ENCODE measurements around the gene QRICH2. TPM values are rescaled to one million over a fixed set of nuclear protein-coding genes. Genes with fewer than 3 reads are reported as not detected.
A peak's percentile ranks its signal among the peaks of the same experiment; 100 is the strongest.

QRICH2 gene
- total and polyA plus RNA-seq, 10 of the 15 experiments (the other 5 are each of a cell fraction or from before 2014, with no cell fraction given), result 0.04 to 0.72 (median 0.25) TPM

GRCh38 chr17:76252040-76252954, 55.8 kb downstream of the QRICH2 start (continued):
- TF ChIP-seq ZBTB33 (IDR thresholded peaks at IDR 0.05), result no peak
- TF ChIP-seq ZNF274 (IDR thresholded peaks at IDR 0.05; ENCODE audit: insufficient read depth, insufficient read length), result no peak

GRCh38 chr17:76251478-76252039, 56.5 kb downstream of the QRICH2 start:
- DNase-seq (ENCODE audit: low read depth, low spot score), result no peak
- TF ChIP-seq MEF2A (IDR thresholded peaks at IDR 0.05; ENCODE audit: insufficient read depth, low read depth, low read length) (no peak), CHD4 (IDR thresholded peaks at IDR 0.05) (no peak), CEBPB (IDR thresholded peaks at IDR 0.05; ENCODE audit: borderline replicate concordance in 1 of 2, low read depth in 2 of 2, low read length in 2 of 2) (no peak), ZNF622 (IDR thresholded peaks at IDR 0.05) (no peak), KLF5 (IDR thresholded peaks at IDR 0.05; ENCODE audit: partially characterized antibody) (no peak), STAT1 (conservative IDR thresholded peaks at IDR 0.05) (no peak), MYC (IDR thresholded peaks at IDR 0.05; ENCODE audit: insufficient read depth, insufficient read length, insufficient replicate concordance, low read length, severe bottlenecking) (no peak), ZNF687 (IDR thresholded peaks at IDR 0.05) (no peak), HSF1 (IDR thresholded peaks at IDR 0.05; ENCODE audit: low read depth, low read length) (no peak), FOXM1 (IDR thresholded peaks at IDR 0.05; ENCODE audit: low read depth, low read length) (no peak)

More at GRCh38 chr17:76251478-76252039, 56.5 kb downstream of the QRICH2 start:
- H3K4me1 ChIP-seq (ENCODE audit: control insufficient read depth, insufficient read depth, low read length), result peaks cover 32% of the 10 kb centered on the region
- H3K4me3 ChIP-seq, result no peak overlapping the region
- H3K36me3 ChIP-seq (ENCODE audit: control insufficient read depth in 2 of 2, insufficient read depth in 2 of 2, low read length in 1 of 2), result no peaks in the 10 kb centered on the region
- in situ Hi-C loops (cut with MboI) (loop anchor here (25.0 kb wide), 2 partner anchors 1211 to 1911 kb away; partner anchors contain the start of gene SYNGR2), intact Hi-C loops (cut with micrococcal nuclease; ENCODE audit: unreplicated experiment) (loop anchor here (1.0 kb wide), 1 partner anchor 12 kb away; no protein-coding TSS in a partner anchor)
- no TSS peak for BruUV-seq (replicated peaks)
- FAIRE-seq (no peak), ATAC-seq (no peak)
- no peaks in the 10 kb centered on the region; the same call in 2 of the 3 replicates for H3K9me3 ChIP-seq (replicated peaks; ENCODE audit: control insufficient read depth, insufficient read depth, low read length)
- peak overlapping the region; percentile 70 for H3K27ac ChIP-seq (ENCODE audit: control insufficient read depth, insufficient read depth)
- no peaks in the 10 kb centered on the region for H4K20me1 ChIP-seq (ENCODE audit: control insufficient read depth, insufficient read depth)
- H3K9ac ChIP-seq (ENCODE audit: control insufficient read depth, insufficient read depth, low read length), result peak overlapping the region; percentile 45
- H3K4me2 ChIP-seq (ENCODE audit: control insufficient read depth, insufficient read depth), result peak overlapping the region; percentile 80; the same call in 1 of the 2 replicates
- RAD21 ChIA-PET (ENCODE audit: unreplicated experiment), result interaction anchor here (0.6 to 1.1 kb wide), 6 partner anchors 12 to 393 kb away, joined by 3 to 6 read pairs (median 4); no protein-coding TSS in a partner anchor
- CTCF ChIA-PET, result interaction anchor here (0.6 to 1.8 kb wide), 6 partner anchors 8 to 126 kb away, joined by 3 to 7 read pairs (median 4); no protein-coding TSS in a partner anchor
- POLR2A ChIA-PET, result interaction anchor here (0.5 to 16.9 kb wide), 6 partner anchors 14 to 1898 kb away, joined by 3 to 341 read pairs (median 4); partner anchors contain the start of gene UBALD2
- H2AFZ ChIP-seq (ENCODE audit: control insufficient read depth, low read depth, low read length), result peak overlapping the region; percentile 55
- 74% methylated on average over 8 of the region's 8 CpGs for WGBS (ENCODE audit: insufficient coverage, insufficient replicate concordance, low lambda C conversion rate, missing lambda C conversion rate)
- SMC1A ChIA-PET (ENCODE audit: uncharacterized antibody, unreplicated experiment), result interaction anchor here (0.7 to 13.9 kb wide), 7 partner anchors 10 to 70 kb away, joined by 3 to 226 read pairs (median 6); partner anchors contain the start of gene UBALD2
- H3K27me3 ChIP-seq (replicated peaks in 1 of 2; ENCODE audit: control insufficient read depth in 2 of 2, insufficient read depth in 2 of 2, low read length in 1 of 2), result no peaks in the 10 kb centered on the region
- no peaks in the 10 kb centered on the region for H3K79me2 ChIP-seq (ENCODE audit: control insufficient read depth, insufficient read depth, low read length)
